Type B pancreatic cell (in vitro differentiated cells): ENCODE measurements around the gene LY6G5C. TPM values are rescaled to one million over a fixed set of nuclear protein-coding genes. Genes with fewer than 3 reads are reported as not detected.

ENCODE experiments used
- DNase-seq: peaks from one replicate; pipeline ENCODE4 v3.0.0; 2021; ENCODE audit warnings: mixed read lengths; ENCODE audit not compliant: unreplicated experiment; ENCODE audit errors: extremely low spot score
- H3K27ac Mint-ChIP-seq: 2 replicates; pipeline ENCODE4 v1.8.0; 2021; ENCODE audit warnings: mild to moderate bottlenecking, mixed read lengths
- H3K27me3 Mint-ChIP-seq: 2 replicates; pipeline ENCODE4 v1.8.0; 2021; ENCODE audit warnings: mixed read lengths
- H3K36me3 Mint-ChIP-seq: 2 replicates; pipeline ENCODE4 v1.8.0; 2021; ENCODE audit warnings: mixed read lengths
- H3K4me1 Mint-ChIP-seq: one replicate; pipeline ENCODE4 v1.8.0; 2021; ENCODE audit warnings: mixed read lengths; ENCODE audit not compliant: unreplicated experiment
- H3K4me3 Mint-ChIP-seq: 2 replicates; pipeline ENCODE4 v1.8.0; 2021; ENCODE audit warnings: mild to moderate bottlenecking, mixed read lengths
- H3K9me3 Mint-ChIP-seq: 2 replicates; pipeline ENCODE4 v1.8.0; 2021; ENCODE audit warnings: mixed read lengths
- CTCF ChIP-seq: fragments of 200-600 bp; sonication (generic); conservative IDR thresholded peaks from 2 replicates; pipeline ENCODE4 v1.5.0; 2021; ENCODE audit warnings: antibody characterized with exemption, mild to moderate bottlenecking
- total RNA-seq: library from RNA; stranded (reverse); gene quantifications from 2 replicates; pipeline ENCODE4 v1.2.1, GENCODE V29; 2021; ENCODE audit warnings: low replicate concordance

LY6G5C gene
- total RNA-seq, 1 donor from 2014 or later = 2.3 TPM

- no peak for TF ChIP-seq CTCF
- Mint-ChIP-seq H3K36me3 (no peaks in the 10 kb centered on the region), H3K27me3 (no peaks in the 10 kb centered on the region), H3K4me3 (no peak overlapping the region), H3K9me3 (no peaks in the 10 kb centered on the region), H3K27ac (no peak overlapping the region), H3K4me1 (peaks cover 13% of the 10 kb centered on the region)
- no peak for DNase-seq
Observed at GRCh38 chr6:31677955-31678354, 2.9 kb downstream of the LY6G5C start.

- peaks cover 3% of the 10 kb centered on the region for H3K36me3 Mint-ChIP-seq
- no peaks in the 10 kb centered on the region for H3K27me3 Mint-ChIP-seq
- no peak for DNase-seq
- H3K4me3 Mint-ChIP-seq = no peak overlapping the region
- TF ChIP-seq CTCF = no peak
- no peak overlapping the region for H3K27ac Mint-ChIP-seq
- H3K4me1 Mint-ChIP-seq = peaks cover 13% of the 10 kb centered on the region
- H3K9me3 Mint-ChIP-seq = no peaks in the 10 kb centered on the region
Observed at GRCh38 chr6:31676904-31677303, 4.0 kb downstream of the LY6G5C start.

- H3K9me3 Mint-ChIP-seq = no peaks in the 10 kb centered on the region
- no peak overlapping the region for H3K27ac Mint-ChIP-seq
- DNase-seq = no peak
- no peaks in the 10 kb centered on the region for H3K27me3 Mint-ChIP-seq
- peaks cover 3% of the 10 kb centered on the region for H3K36me3 Mint-ChIP-seq
- TF ChIP-seq CTCF = no peak
- no peak overlapping the region for H3K4me3 Mint-ChIP-seq
- H3K4me1 Mint-ChIP-seq = peaks cover 9% of the 10 kb centered on the region
Observed at GRCh38 chr6:31676322-31676903, 4.5 kb downstream of the LY6G5C start.

GRCh38 chr6:31669676-31670075, 11.2 kb downstream of the LY6G5C start, which contains the start of gene LY6G5B:
Gene LY6G5B (plus strand): TSS chr6:31669976. CDS start chr6:31670951, 975 bp downstream.
- Mint-ChIP-seq H3K27me3 (no peaks in the 10 kb centered on the region), H3K9me3 (no peaks in the 10 kb centered on the region), H3K27ac (no peak within 1 kb of the TSS), H3K4me3 (no peak within 1 kb of the TSS), H3K4me1 (peaks cover 19% of the 10 kb centered on the region), H3K36me3 (peaks cover 15% of the 10 kb centered on the region)
- DNase-seq = no peak
- no peak for TF ChIP-seq CTCF

GRCh38 chr6:31666337-31666965, 14.4 kb downstream of the LY6G5C start:
- peaks cover 23% of the 10 kb centered on the region for H3K36me3 Mint-ChIP-seq
- H3K9me3 Mint-ChIP-seq = no peaks in the 10 kb centered on the region
- H3K4me3 Mint-ChIP-seq = peak overlapping the region; percentile 99
- H3K27ac Mint-ChIP-seq = peak overlapping the region; percentile 99
- no peaks in the 10 kb centered on the region for H3K27me3 Mint-ChIP-seq
- H3K4me1 Mint-ChIP-seq = peaks cover 39% of the 10 kb centered on the region
- no peak for TF ChIP-seq CTCF
- DNase-seq = no peak
